H1 (cell line): ENCODE results near the gene POLR3C. TPM values are rescaled to one million over a fixed set of nuclear protein-coding genes. Genes with fewer than 3 reads are reported as not detected.
"Not testable (repeated sequence)": the region's sequence is repeated elsewhere in the genome, so short reads cannot be mapped to it uniquely, and the experiment has no call there.

ENCODE experiments used
- CTCF ChIA-PET: fragments of 300-600 bp; sonication (Branson Sonifier 250); formaldehyde crosslinking; loops from one replicate; lab custom pipeline; 2021; ENCODE audit not compliant: partially characterized antibody; lab: Charles Lee
- POLR2A ChIA-PET: fragments of 300-600 bp; sonication (Branson Sonifier 250); formaldehyde crosslinking; loops from one replicate; lab custom pipeline; 2021; ENCODE audit warnings: inconsistent platforms; ENCODE audit not compliant: partially characterized antibody; lab: Charles Lee
- DNase-seq, 2 experiments: peaks; one replicate each; pipeline versions ENCODE4 v3.0.0 to v3.0.0-alpha.2; 2010 to 2022; ENCODE audit warnings: low spot score in 2 of 2, low read depth in 1 of 2, mixed read lengths in 1 of 2
- FAIRE-seq: peaks from 2 replicates; lab custom pipeline; 2011; peaks lifted over from hg19 to GRCh38; lab: Jason Lieb, UNC
- H2AFZ ChIP-seq: 2 replicates; pipeline ENCODE4 v1.8.1; 2012; ENCODE audit warnings: low read length, inconsistent platforms
- H2AK5ac ChIP-seq: 2 replicates; pipeline ENCODE4 v1.6.1; 2013; ENCODE audit warnings: low read depth, low read length
- H2BK120ac ChIP-seq: replicated peaks from 2 replicates; pipeline ENCODE3; 2013; ENCODE audit warnings: low read depth, low read length, inconsistent platforms
- H2BK12ac ChIP-seq: 2 replicates; pipeline ENCODE4 v1.6.1; 2013; ENCODE audit warnings: low read depth, low read length
- H2BK15ac ChIP-seq: 2 replicates; pipeline ENCODE4 v1.6.1; 2013; ENCODE audit warnings: low read length
- H2BK20ac ChIP-seq: 2 replicates; pipeline ENCODE4 v1.6.1; 2013; ENCODE audit warnings: low read length
- H2BK5ac ChIP-seq: 2 replicates; pipeline ENCODE4 v1.6.1; 2013; ENCODE audit warnings: low read depth, low read length
- H3K14ac ChIP-seq: 2 replicates; pipeline ENCODE4 v1.6.1; 2013; ENCODE audit warnings: inconsistent platforms; ENCODE audit not compliant: insufficient read length
- H3K18ac ChIP-seq: 2 replicates; pipeline ENCODE4 v1.6.1; 2013; ENCODE audit warnings: low read length; ENCODE audit errors: extremely low read depth
- H3K23ac ChIP-seq: 2 replicates; pipeline ENCODE4 v1.6.1; 2013; ENCODE audit warnings: inconsistent platforms; ENCODE audit not compliant: insufficient read length
- H3K23me2 ChIP-seq: 2 replicates; pipeline ENCODE4 v1.6.1; 2013; ENCODE audit warnings: low read depth, low read length
- H3K27ac ChIP-seq: 2 replicates; pipeline ENCODE4 v1.6.1; 2011; ENCODE audit warnings: low read depth, low read length, inconsistent platforms
- H3K27me3 ChIP-seq, 4 experiments: replicated peaks in 1 of 4; 1 replicate in 1 of 4; 2 replicates in 3 of 4; pipeline versions ENCODE4 v1.6.1 to v1.8.1; 2011 to 2013; ENCODE audit warnings: low read length in 3 of 4, mild to moderate bottlenecking in 3 of 4, inconsistent platforms in 2 of 4, mixed read lengths in 2 of 4, moderate library complexity in 1 of 4; ENCODE audit not compliant: control insufficient read depth in 3 of 4, insufficient read depth in 3 of 4; ENCODE audit errors: extremely low read depth in 1 of 4
- H3K36me3 ChIP-seq, 4 experiments: 2 replicates each; pipeline versions ENCODE4 v1.6.1 to v1.8.1; 2011 to 2013; ENCODE audit warnings: mild to moderate bottlenecking in 4 of 4, low read length in 3 of 4, moderate library complexity in 2 of 4, control low read depth in 1 of 4, inconsistent platforms in 1 of 4; ENCODE audit not compliant: insufficient read depth in 4 of 4, control insufficient read depth in 2 of 4
- H3K4ac ChIP-seq: replicated peaks from 2 replicates; pipeline ENCODE3; 2013; ENCODE audit warnings: low read length, low read depth, mixed read lengths, inconsistent platforms; ENCODE audit not compliant: insufficient read length
- H3K4me1 ChIP-seq, 4 experiments: replicated peaks in 1 of 4; 1 replicate in 1 of 4; 2 replicates in 3 of 4; pipeline versions ENCODE4 v1.6.1 to v1.8.1; 2011 to 2013; ENCODE audit warnings: low read length in 3 of 4, inconsistent platforms in 2 of 4, mixed read lengths in 1 of 4; ENCODE audit not compliant: insufficient read depth in 4 of 4, control insufficient read depth in 3 of 4
- H3K4me2 ChIP-seq, 2 experiments: 2 replicates each; pipeline versions ENCODE4 v1.6.1 to v1.8.1; 2011 to 2013; ENCODE audit warnings: low read depth in 2 of 2, low read length in 2 of 2, control low read depth in 1 of 2, inconsistent platforms in 1 of 2, mild to moderate bottlenecking in 1 of 2; ENCODE audit not compliant: insufficient read depth in 1 of 2
- H3K4me3 ChIP-seq, 4 experiments: fragments of 200-600, 300-600 bp in 1 of 4; sonication (generic), shearing (Covaris generic), sonication (Bioruptor Twin) in 1 of 4; 2 replicates each; pipeline versions ENCODE4 v1.5.1 to v1.8.1; 2011 to 2016; ENCODE audit warnings: low read length in 4 of 4, low read depth in 3 of 4, control low read depth in 2 of 4, inconsistent platforms in 2 of 4, mild to moderate bottlenecking in 2 of 4, mixed read lengths in 1 of 4, moderate library complexity in 1 of 4; ENCODE audit not compliant: insufficient read depth in 2 of 4; ENCODE audit errors: extremely low read depth in 1 of 4
- H3K56ac ChIP-seq: replicated peaks from 2 replicates; pipeline ENCODE3; 2013; ENCODE audit warnings: low read depth, mild to moderate bottlenecking, mixed read lengths, low read length, inconsistent platforms; ENCODE audit not compliant: insufficient read length
- H3K79me1 ChIP-seq: 2 replicates; pipeline ENCODE4 v1.6.1; 2013; ENCODE audit warnings: low read depth, low read length, control low read depth
- H3K79me2 ChIP-seq, 2 experiments: 2 replicates each; pipeline versions ENCODE4 v1.6.1 to v1.8.1; 2012 to 2013; ENCODE audit warnings: low read length in 2 of 2, mild to moderate bottlenecking in 2 of 2, inconsistent platforms in 1 of 2; ENCODE audit not compliant: insufficient read depth in 2 of 2, control insufficient read depth in 1 of 2
- H3K9ac ChIP-seq, 4 experiments: replicated peaks in 1 of 4; 1 replicate in 1 of 4; 2 replicates in 3 of 4; pipeline versions ENCODE4 v1.6.1 to v1.8.1; 2011 to 2013; ENCODE audit warnings: low read depth in 3 of 4, low read length in 3 of 4, control low read depth in 2 of 4, mild to moderate bottlenecking in 2 of 4, moderate library complexity in 2 of 4, inconsistent platforms in 1 of 4; ENCODE audit errors: extremely low read depth in 1 of 4
- H3K9me3 ChIP-seq, 2 experiments: 2 replicates each; pipeline versions ENCODE4 v1.6.1 to v1.8.1; 2012 to 2013; ENCODE audit warnings: mild to moderate bottlenecking in 2 of 2, moderate library complexity in 2 of 2, control low read depth in 1 of 2, inconsistent platforms in 1 of 2, low read depth in 1 of 2, low read length in 1 of 2, mixed read lengths in 1 of 2; ENCODE audit not compliant: insufficient read depth in 2 of 2
- H4K20me1 ChIP-seq, 2 experiments: replicated peaks in 1 of 2; 2 replicates each; pipeline versions ENCODE3 to v1.8.1; 2011 to 2013; ENCODE audit warnings: inconsistent platforms in 2 of 2, low read length in 2 of 2, mild to moderate bottlenecking in 1 of 2; ENCODE audit not compliant: insufficient read depth in 2 of 2, control insufficient read depth in 1 of 2
- H4K5ac ChIP-seq: 2 replicates; pipeline ENCODE4 v1.6.1; 2013; ENCODE audit warnings: low read length, low read depth, mixed read lengths, inconsistent platforms; ENCODE audit not compliant: insufficient read length
- H4K8ac ChIP-seq: 2 replicates; pipeline ENCODE4 v1.8.0; 2013; ENCODE audit warnings: mild to moderate bottlenecking, moderate library complexity, low read length, inconsistent platforms; ENCODE audit not compliant: insufficient read depth; ENCODE audit errors: extremely low read depth
- H4K91ac ChIP-seq: replicated peaks from 2 replicates; pipeline ENCODE3; 2013; ENCODE audit warnings: low read length, mixed read lengths, inconsistent platforms; ENCODE audit not compliant: insufficient read length
- CTBP2 ChIP-seq: IDR thresholded peaks from 2 replicates; pipeline ENCODE4 v1.7.0; 2011; ENCODE audit warnings: borderline replicate concordance, mild to moderate bottlenecking, moderate library complexity, mixed read lengths, low read length; ENCODE audit not compliant: insufficient read depth, insufficient read length
- POLR2AphosphoS5 ChIP-seq: IDR thresholded peaks from 2 replicates; pipeline ENCODE4 v1.6.1; 2011; ENCODE audit warnings: low read depth, low read length
- SIN3A ChIP-seq, 2 experiments: IDR thresholded peaks in 1 of 2; conservative IDR thresholded peaks in 1 of 2; 2 replicates each; pipeline ENCODE4 v1.6.1; 2011 to 2012; ENCODE audit warnings: low read length in 2 of 2, improper control_type of control experiment in 1 of 2, low read depth in 1 of 2, mild to moderate bottlenecking in 1 of 2
- WGBS, 2 experiments: shearing (Covaris generic) in 1 of 2; methylation state at CpG; one replicate each; pipeline versions ENCODE4 v1.1.6 to v1.1.7; 2013 to 2015; ENCODE audit warnings: low lambda C conversion rate in 2 of 2, mixed read lengths in 2 of 2, inconsistent platforms in 1 of 2, low coverage in 1 of 2, missing lambda C conversion rate in 1 of 2; ENCODE audit not compliant: insufficient replicate concordance in 2 of 2, insufficient coverage in 1 of 2, insufficient read length in 1 of 2; ENCODE audit errors: extremely low coverage in 1 of 2, missing lambda C conversion rate in 1 of 2; 5-methylcytosine and 5-hydroxymethylcytosine counted together
- polyA plus RNA-seq, 7 experiments: library from polyadenylated mRNA; depleted of rRNA in 3 of 7; stranded (reverse) in 5 of 7; unstranded in 2 of 7; fragments of >200 nt in 5 of 7; fragments of 200-250 nt in 2 of 7; gene quantifications; 1 replicate in 5 of 7; 2 replicates in 1 of 7; 4 replicates in 1 of 7; pipeline versions ENCODE4 v1.2.1 to v1.2.3, GENCODE V29; 2011 to 2013; ENCODE audit warnings: missing spikeins in 2 of 7, mixed read lengths in 2 of 7
- total RNA-seq: library from RNA; stranded (reverse); fragmentation: NEBNext Ultra II Directional; extraction: Animal tissue kit (Norgen Biotek cat#: 25700); gene quantifications from 2 replicates; pipeline ENCODE4 v1.2.1, GENCODE V29; 2021

The POLR3C gene
- total and polyA plus RNA-seq, 2 of the 8 experiments (the other 6 are each of a cell fraction or from before 2014, with no cell fraction given): 26.8 TPM

GRCh38 chr1:145788580-145788979 lies 35.4 kb upstream of the POLR3C start (continued):
- TF ChIP-seq POLR2AphosphoS5 (no peak), SIN3A (conservative IDR thresholded peaks at IDR 0.05 in 1 of 2, IDR thresholded peaks at IDR 0.05 in 1 of 2; ENCODE audit: low read depth in 1 of 2, low read length in 2 of 2) (no peak), CTBP2 (no peak)

GRCh38 chr1:145791860-145792259 lies 32.1 kb upstream of the POLR3C start:
- H2BK15ac ChIP-seq, H2BK12ac ChIP-seq, POLR2A ChIA-PET, H4K5ac ChIP-seq, H3K27ac ChIP-seq, H3K36me3 ChIP-seq, H3K4me2 ChIP-seq, H3K23me2 ChIP-seq, H3K18ac ChIP-seq, FAIRE-seq, DNase-seq, H3K23ac ChIP-seq, H3K4me1 ChIP-seq, H3K27me3 ChIP-seq, H3K4me3 ChIP-seq, H2BK120ac ChIP-seq, H2AK5ac ChIP-seq, H3K4ac ChIP-seq, H2BK5ac ChIP-seq, H2BK20ac ChIP-seq, H4K91ac ChIP-seq, H2AFZ ChIP-seq, H4K20me1 ChIP-seq, H4K8ac ChIP-seq, H3K14ac ChIP-seq, H3K9ac ChIP-seq, CTCF ChIA-PET, H3K9me3 ChIP-seq, H3K56ac ChIP-seq, H3K79me2 ChIP-seq, H3K79me1 ChIP-seq: not testable (repeated sequence)
- 97% methylated on average over 2 of the region's 2 CpGs; no CpG with 5 or more reads in 1 of the 2 experiments for WGBS, 2 experiments
